ENCODE measurements around the gene RXRA. TPM values are rescaled to one million over a fixed set of nuclear protein-coding genes. Genes with fewer than 3 reads are reported as not detected.

The RXRA gene
- total RNA-seq, 4 donors from 2014 or later = 27.3 to 70.5 (median 58.6) TPM

- Histone ChIP-seq H3K4me1 (peaks cover 42 to 61% (median 52%) of the 10 kb centered on the region in 4 donors), H3K4me3 (no peak overlapping the region), H3K27ac (peak overlapping the region; percentile 38 to 76 (median 56)), H3K36me3 (no peaks in the 10 kb centered on the region), H3K27me3 (no peaks in the 10 kb centered on the region), H3K9me3 (no peaks in the 10 kb centered on the region)
- WGBS, 2 donors (ENCODE audit: low coverage in 1 of 2) = 53% methylated on average over 16 of the region's 17 CpGs; no CpG with 5 or more reads in 1 of the 2 donors
- intact Hi-C loops (cut with DNase I; ENCODE audit: low total_unique reads) (no loop called here), in situ Hi-C loops (cut with MboI; ENCODE audit: low pct_ligation_motif_present in 1 of 4, low pct_unique_long_range_greater_than_20kb in 1 of 4, low sequenced_read_pairs in 3 of 4) (no loop called here)
- peak; percentile 66 for DNase-seq
- no peak for TF ChIP-seq POLR2AphosphoS5 (IDR thresholded peaks at IDR 0.05)
Observed at GRCh38 chr9:134403682-134404301, 77.5 kb downstream of the RXRA start.

- Histone ChIP-seq H3K27me3 (no peaks in the 10 kb centered on the region), H3K9me3 (no peaks in the 10 kb centered on the region), H3K4me1 (peaks cover 42 to 65% (median 52%) of the 10 kb centered on the region in 4 donors), H3K27ac (peak overlapping the region; percentile 38 to 76 (median 56)), H3K4me3 (no peak overlapping the region), H3K36me3 (peaks cover 0 to 2% (median 0%) of the 10 kb centered on the region in 4 donors)
- in situ Hi-C loops (cut with MboI; ENCODE audit: low pct_ligation_motif_present in 1 of 4, low pct_unique_long_range_greater_than_20kb in 1 of 4, low sequenced_read_pairs in 3 of 4) = no loop called here
- TF ChIP-seq CTCF (IDR thresholded peaks at IDR 0.05) (no peak), EP300 (IDR thresholded peaks at IDR 0.05; ENCODE audit: low read depth) (no peak), POLR2AphosphoS5 (IDR thresholded peaks at IDR 0.05) (no peak), POLR2A (IDR thresholded peaks at IDR 0.05) (no peak)
- DNase-seq = no peak
- 82 to 83% methylated on average over 6 to 34 of the region's 34 CpGs for WGBS, 2 donors (ENCODE audit: low coverage in 1 of 2)
- intact Hi-C loops (cut with DNase I; ENCODE audit: low total_unique reads) = no loop called here
Observed at GRCh38 chr9:134404376-134405358, 78.4 kb downstream of the RXRA start.

GRCh38 chr9:134405527-134405926, 79.3 kb downstream of the RXRA start:
- no peak overlapping the region for H3K4me3 ChIP-seq
- no peaks in the 10 kb centered on the region for H3K9me3 ChIP-seq
- in situ Hi-C loops (cut with MboI; ENCODE audit: low pct_ligation_motif_present in 1 of 4, low pct_unique_long_range_greater_than_20kb in 1 of 4, low sequenced_read_pairs in 3 of 4) = no loop called here
- H3K27ac ChIP-seq = peak overlapping the region; percentile 34 to 76 (median 68)
- H3K27me3 ChIP-seq = no peaks in the 10 kb centered on the region
- peaks cover 42 to 73% (median 59%) of the 10 kb centered on the region in 4 donors for H3K4me1 ChIP-seq
- no peak for DNase-seq
- H3K36me3 ChIP-seq = peaks cover 0 to 2% (median 0%) of the 10 kb centered on the region in 4 donors
- no peak for TF ChIP-seq EP300 (IDR thresholded peaks at IDR 0.05; ENCODE audit: low read depth)
- no peak for TF ChIP-seq POLR2AphosphoS5 (IDR thresholded peaks at IDR 0.05)
- TF ChIP-seq CTCF (IDR thresholded peaks at IDR 0.05) = no peak
- no peak for TF ChIP-seq POLR2A (IDR thresholded peaks at IDR 0.05)
- WGBS, 2 donors (ENCODE audit: low coverage in 1 of 2) = 83% methylated on average over 5 of the region's 9 CpGs; no CpG with 5 or more reads in 1 of the 2 donors
- intact Hi-C loops (cut with DNase I; ENCODE audit: low total_unique reads) = no loop called here

DNA sequence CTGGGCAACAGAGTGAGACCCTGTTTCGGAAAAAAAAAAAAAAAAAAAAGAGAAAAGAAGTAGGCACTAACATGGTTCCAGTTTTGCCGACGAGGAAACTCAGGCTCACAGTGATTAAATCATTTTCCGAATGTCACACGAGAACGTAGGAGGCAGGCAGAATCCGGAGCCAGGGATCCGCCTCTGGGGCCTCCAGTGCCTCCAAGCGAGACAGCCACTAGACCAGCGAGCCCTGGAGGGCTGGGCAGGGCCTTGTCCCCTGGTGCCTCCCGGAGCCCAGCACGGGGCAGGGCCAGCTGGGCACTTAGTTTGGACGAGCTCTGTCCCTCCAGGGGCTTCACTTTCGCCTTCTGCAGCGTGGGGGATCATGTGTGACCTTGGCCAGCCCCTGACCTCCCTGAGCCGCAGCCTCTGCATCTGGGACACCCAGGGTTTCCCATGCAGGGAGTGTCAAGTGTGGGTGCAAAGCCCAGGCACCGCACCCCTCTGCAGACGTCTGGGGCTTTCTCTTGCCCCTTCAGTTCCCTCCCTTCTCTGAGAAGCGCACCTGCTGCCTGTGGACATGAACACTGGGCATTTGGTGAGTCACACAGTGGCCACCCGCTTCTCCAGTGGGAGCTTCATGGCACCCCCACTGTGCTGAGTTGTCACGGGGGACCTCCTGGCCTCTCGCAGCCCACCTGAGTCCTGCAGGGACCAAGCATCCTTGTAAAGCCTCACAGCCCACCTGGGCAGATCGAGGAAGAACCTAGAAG, 80.3 kb downstream of the RXRA start:
- 78% methylated on average over 21 of the region's 23 CpGs; no CpG with 5 or more reads in 1 of the 2 donors for WGBS, 2 donors (ENCODE audit: low coverage in 1 of 2)
- in situ Hi-C loops (cut with MboI; ENCODE audit: low pct_ligation_motif_present in 1 of 4, low pct_unique_long_range_greater_than_20kb in 1 of 4, low sequenced_read_pairs in 3 of 4) = no loop called here
- H3K4me1 ChIP-seq = peaks cover 42 to 77% (median 67%) of the 10 kb centered on the region in 4 donors

More for the DNA sequence above, 80.3 kb downstream of the RXRA start:
- no peak for TF ChIP-seq POLR2A (IDR thresholded peaks at IDR 0.05)
- TF ChIP-seq EP300 (IDR thresholded peaks at IDR 0.05; ENCODE audit: low read depth) = no peak
- TF ChIP-seq CTCF (IDR thresholded peaks at IDR 0.05) = no peak
- TF ChIP-seq POLR2AphosphoS5 (IDR thresholded peaks at IDR 0.05) = no peak
- H3K4me3 ChIP-seq = peak overlapping the region in 2 of 4 donors; percentile 18 to 32
- H3K9me3 ChIP-seq = no peaks in the 10 kb centered on the region
- H3K27me3 ChIP-seq = no peaks in the 10 kb centered on the region
- intact Hi-C loops (cut with DNase I; ENCODE audit: low total_unique reads) = no loop called here
- H3K36me3 ChIP-seq = peaks cover 0 to 2% (median 0%) of the 10 kb centered on the region in 4 donors
- H3K27ac ChIP-seq = peak overlapping the region; percentile 38 to 76 (median 70)
- no peak for DNase-seq

All from transverse colon (tissue), 4 donors.